GM13977 (cell line): ENCODE data around the gene TPRG1.

Experiments
- DNase-seq: peaks from one replicate; pipeline ENCODE4 v3.0.0; 2012; ENCODE audit warnings: low spot score
- CTCF ChIP-seq: IDR thresholded peaks from 2 replicates; pipeline ENCODE4 v1.5.1; 2012; ENCODE audit warnings: mild to moderate bottlenecking, control low read depth; ENCODE audit not compliant: insufficient read depth; ENCODE audit errors: extremely low read depth, missing control alignments
- in situ Hi-C: fragments of 300-500 bp; cut with MboI; formaldehyde crosslinking; loops from one replicate; pipeline ENCODE4 v1.12.0; 2022; ENCODE audit warnings: low sequenced_read_pairs, low pct_unique_long_range_greater_than_20kb, mixed read lengths, inconsistent platforms; ENCODE audit not compliant: unreplicated experiment

TPRG1 gene

GRCh38 chr3:189298469-189299375, 127.0 kb downstream of the TPRG1 start:
- no peak for DNase-seq
- in situ Hi-C loops, result no loop called here
- no peak for TF ChIP-seq CTCF

- no peak for DNase-seq
- TF ChIP-seq CTCF, result no peak
- in situ Hi-C loops, result no loop called here
Observed at GRCh38 chr3:189300345-189300744, 128.6 kb downstream of the TPRG1 start.

- no peak for DNase-seq
- TF ChIP-seq CTCF, result no peak
Observed at GRCh38 chr3:189301479-189301878, 129.7 kb downstream of the TPRG1 start.

GRCh38 chr3:189303584-189303983, 131.8 kb downstream of the TPRG1 start:
- TF ChIP-seq CTCF, result no peak
- in situ Hi-C loops, result no loop called here
- no peak for DNase-seq

More at GRCh38 chr3:189301479-189301878, 129.7 kb downstream of the TPRG1 start:
- in situ Hi-C loops, result no loop called here

GRCh38 chr3:189304465-189305351, 132.9 kb downstream of the TPRG1 start:
- in situ Hi-C loops, result no loop called here
- no peak for DNase-seq
- TF ChIP-seq CTCF, result no peak

- peak; percentile 19 for DNase-seq
- in situ Hi-C loops, result no loop called here
- TF ChIP-seq CTCF, result no peak
Observed at GRCh38 chr3:189305412-189305811, 133.6 kb downstream of the TPRG1 start.
